HepG2 (cell line): ENCODE data around the gene DIAPH1. TPM values are rescaled to one million over a fixed set of nuclear protein-coding genes. Genes with fewer than 3 reads are reported as not detected.

ENCODE experiments used
- ATAC-seq: fragments of 200-7000 bp; cut with Tn5 transposase; 3 replicates; pipeline ENCODE4 v1.9.1; 2020; ENCODE audit warnings: mild to moderate bottlenecking, moderate library complexity
- BruUV-seq: library from RNA; stranded (reverse); fragments of 400-500 nt; replicated peaks from 2 replicates; lab custom pipeline; 2021; lab: Mats Ljungman, UMichigan
- CTCF ChIA-PET: fragments of 300-600 bp; formaldehyde crosslinking; extraction: SDS; loops from one replicate; lab custom pipeline; 2021; ENCODE audit warnings: low total read pairs, inconsistent platforms, low intra/inter-chr PET ratio; lab: Yijun Ruan, JAX
- POLR2A ChIA-PET: fragments of 350-600 bp; sonication (Branson Sonifier 250); formaldehyde crosslinking; loops from one replicate; lab custom pipeline; 2020; ENCODE audit warnings: antibody characterized with exemption, inconsistent platforms; lab: Yijun Ruan, JAX
- DNase-seq: peaks from one replicate; pipeline ENCODE4 v3.0.0-alpha.2; 2015; ENCODE audit warnings: low spot score
- FAIRE-seq: peaks from 3 replicates; lab custom pipeline; 2011; peaks lifted over from hg19 to GRCh38; lab: Jason Lieb, UNC
- H2AFZ ChIP-seq: one replicate; pipeline ENCODE4 v1.6.1; 2011; ENCODE audit warnings: low read length, inconsistent platforms
- H3K27ac ChIP-seq: fragments of 300-600 bp; 3 replicates; pipeline ENCODE4 v1.8.0; 2011; ENCODE audit warnings: mixed run types, mild to moderate bottlenecking, mixed read lengths, low read length, inconsistent platforms; ENCODE audit not compliant: insufficient read depth; ENCODE audit errors: extremely low read length
- H3K27me3 ChIP-seq, 2 experiments: fragments of 200-600 bp in 1 of 2; 2 replicates in 1 of 2; 3 replicates in 1 of 2; pipeline versions ENCODE4 v1.6.0 to v1.8.0; 2011; ENCODE audit warnings: low read length in 2 of 2, mild to moderate bottlenecking in 2 of 2, moderate library complexity in 2 of 2, inconsistent platforms in 1 of 2; ENCODE audit not compliant: insufficient read depth in 2 of 2, control insufficient read depth in 1 of 2
- H3K36me3 ChIP-seq, 2 experiments: fragments of 200-600 bp in 1 of 2; replicated peaks in 1 of 2; 2 replicates in 1 of 2; 3 replicates in 1 of 2; pipeline versions ENCODE4 v1.5.1 to v1.8.0; 2011; ENCODE audit warnings: low read length in 2 of 2, inconsistent platforms in 1 of 2; ENCODE audit not compliant: insufficient read depth in 2 of 2, control insufficient read depth in 1 of 2
- H3K4me1 ChIP-seq: 2 replicates; pipeline ENCODE4 v1.5.1; 2012; ENCODE audit warnings: low read length, inconsistent platforms; ENCODE audit not compliant: insufficient read depth
- H3K4me2 ChIP-seq: 2 replicates; pipeline ENCODE4 v1.6.0; 2011; ENCODE audit warnings: low read depth, low read length, inconsistent platforms
- H3K4me3 ChIP-seq, 3 experiments: fragments of 200-600 bp in 1 of 3; sonication (generic), shearing (Covaris generic) in 1 of 3; replicated peaks in 1 of 3; 2 replicates each; pipeline ENCODE4 v1.5.1; 2011 to 2016; ENCODE audit warnings: low read length in 3 of 3, inconsistent platforms in 2 of 3, low read depth in 2 of 3, mild to moderate bottlenecking in 2 of 3, control low read depth in 1 of 3, mixed read lengths in 1 of 3; ENCODE audit not compliant: insufficient read depth in 1 of 3
- H3K79me2 ChIP-seq: one replicate; pipeline ENCODE4 v1.6.1; 2011; ENCODE audit warnings: low read length, inconsistent platforms; ENCODE audit not compliant: insufficient read depth
- H3K9ac ChIP-seq: 2 replicates; pipeline ENCODE4 v1.6.0; 2011; ENCODE audit warnings: mild to moderate bottlenecking, low read depth, low read length, inconsistent platforms; ENCODE audit not compliant: insufficient read depth
- H3K9me3 ChIP-seq: 2 replicates; pipeline ENCODE4 v1.5.1; 2012; ENCODE audit warnings: mild to moderate bottlenecking, low read length
- H4K20me1 ChIP-seq: 2 replicates; pipeline ENCODE4 v1.6.0; 2011; ENCODE audit warnings: inconsistent platforms, mild to moderate bottlenecking, low read length, moderate library complexity; ENCODE audit not compliant: insufficient read depth
- USF2 ChIP-seq, 2 experiments: sonication (generic) in 1 of 2; formaldehyde crosslinking in 1 of 2; IDR thresholded peaks; 2 replicates each; pipeline versions ENCODE4 v1.5.1 to v1.6.1; 2011 to 2020; ENCODE audit warnings: borderline replicate concordance in 1 of 2, low read depth in 1 of 2, low read length in 1 of 2, mild to moderate bottlenecking in 1 of 2, missing genetic modification reagents in 1 of 2, moderate library complexity in 1 of 2
- ZNF281 ChIP-seq: sonication (generic); formaldehyde crosslinking; IDR thresholded peaks from 2 replicates; pipeline ENCODE4 v1.4.0; 2020; ENCODE audit warnings: missing genetic modification reagents, borderline replicate concordance
- in situ Hi-C: cut with HindIII; loops from 2 replicates; pipeline ENCODE4 v1.10.0; 2017; ENCODE audit warnings: low pct_unique_long_range_greater_than_20kb; ENCODE audit not compliant: extremely low pct_ligation_motif_present
- intact Hi-C: fragments of 100-400 bp; cut with micrococcal nuclease; formaldehyde crosslinking; loops from one replicate; pipeline ENCODE4 v1.10.0; 2022; ENCODE audit not compliant: unreplicated experiment
- polyA plus RNA-seq, 8 experiments: library from polyadenylated mRNA; depleted of rRNA in 3 of 8; stranded (reverse) in 7 of 8; unstranded in 1 of 8; fragments of >200 nt; fragmentation: Illumina TruSeq in 4 of 8; extraction: Trizol in 4 of 8; gene quantifications; 2 replicates each; pipeline versions ENCODE4 v1.2.1 to v1.2.3, GENCODE V29; 2011 to 2016; ENCODE audit warnings: low read depth in 4 of 8, missing spikeins in 1 of 8, mixed read lengths in 1 of 8; ENCODE audit not compliant: insufficient read depth in 1 of 8
- total RNA-seq, 5 experiments: library from RNA; depleted of rRNA; stranded (reverse); fragments of >200 nt; fragmentation: Illumina TruSeq; extraction: Trizol; gene quantifications; 2 replicates each; pipeline ENCODE4 v1.2.3, GENCODE V29; 2016; ENCODE audit warnings: low read depth in 1 of 5

The DIAPH1 gene
- total and polyA plus RNA-seq, 2 of the 13 experiments (the other 11 are each of a cell fraction or from before 2014, with no cell fraction given), result 25.1 to 33.9 TPM

GRCh38 chr5:141479776-141480175 lies 139.0 kb downstream of the DIAPH1 start:
- H3K79me2 ChIP-seq, result no peaks in the 10 kb centered on the region
- no peaks in the 10 kb centered on the region for H3K9me3 ChIP-seq
- FAIRE-seq, result no peak
- intact Hi-C loops, result no loop called here
- H3K27me3 ChIP-seq, result peaks cover 2 to 14% of the 10 kb centered on the region in 2 experiments; a peak in 2 of 5 replicates
- no peaks in the 10 kb centered on the region for H4K20me1 ChIP-seq
- no TSS peak for BruUV-seq
- H3K4me2 ChIP-seq, result no peak overlapping the region
- no peak for ATAC-seq
- in situ Hi-C loops, result no loop called here
- CTCF ChIA-PET, result no interaction called here
- TF ChIP-seq ZNF281, result no peak
- no peak for TF ChIP-seq USF2 (IDR thresholded peaks at IDR 0.05; ENCODE audit: low read depth, low read length)
- TF ChIP-seq USF2 (CRISPR knock-in tag; IDR thresholded peaks at IDR 0.05; ENCODE audit: borderline replicate concordance), result no peak
- H3K9ac ChIP-seq, result no peak overlapping the region
- H3K27ac ChIP-seq, result no peak overlapping the region
- no peak overlapping the region for H2AFZ ChIP-seq
- no peak overlapping the region for H3K4me3 ChIP-seq
- H3K4me1 ChIP-seq, result no peaks in the 10 kb centered on the region
- POLR2A ChIA-PET, result no interaction called here
- no peak for DNase-seq
- no peaks in the 10 kb centered on the region for H3K36me3 ChIP-seq
